ENCODE measurements around the gene TAF3.

Gene TAF3

DNA sequence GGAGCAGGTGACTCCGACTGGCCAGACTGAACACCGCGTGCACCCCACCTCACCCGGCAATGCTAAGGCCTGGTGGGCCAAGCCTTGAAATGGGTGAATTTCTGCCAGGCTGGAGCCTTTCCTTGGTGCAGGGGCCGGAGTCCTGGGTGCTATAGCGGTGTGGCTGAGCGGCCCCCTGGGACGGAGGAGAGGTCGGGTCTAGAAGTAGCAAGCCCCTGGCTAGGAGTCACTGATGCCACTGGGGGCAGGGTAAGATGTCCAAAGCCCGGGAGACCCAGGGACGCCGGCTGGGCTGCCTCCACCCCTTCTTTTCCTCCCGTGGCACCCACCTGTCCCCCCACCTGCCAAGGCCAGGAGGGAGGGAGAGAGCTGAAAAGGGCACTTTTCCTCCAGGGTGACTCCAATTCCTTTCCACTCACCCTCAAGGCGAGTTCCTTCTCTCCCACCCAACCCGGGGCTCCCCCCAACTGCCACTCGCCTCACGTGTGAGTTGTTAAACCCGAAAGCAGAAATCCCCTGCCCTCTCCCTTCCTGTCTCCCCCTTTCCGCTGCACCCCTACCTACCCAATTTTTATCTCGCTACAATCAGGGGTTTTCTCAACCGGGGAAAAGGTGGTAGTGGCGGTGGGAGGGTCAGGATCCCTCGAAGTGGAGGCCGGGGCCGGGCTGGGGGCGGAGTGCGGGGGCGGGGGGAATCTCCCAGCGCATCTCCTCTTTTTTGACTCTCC lies 230.1 kb downstream of the TAF3 start:
- DNase-seq = peak; percentile 55 to 60

DNA sequence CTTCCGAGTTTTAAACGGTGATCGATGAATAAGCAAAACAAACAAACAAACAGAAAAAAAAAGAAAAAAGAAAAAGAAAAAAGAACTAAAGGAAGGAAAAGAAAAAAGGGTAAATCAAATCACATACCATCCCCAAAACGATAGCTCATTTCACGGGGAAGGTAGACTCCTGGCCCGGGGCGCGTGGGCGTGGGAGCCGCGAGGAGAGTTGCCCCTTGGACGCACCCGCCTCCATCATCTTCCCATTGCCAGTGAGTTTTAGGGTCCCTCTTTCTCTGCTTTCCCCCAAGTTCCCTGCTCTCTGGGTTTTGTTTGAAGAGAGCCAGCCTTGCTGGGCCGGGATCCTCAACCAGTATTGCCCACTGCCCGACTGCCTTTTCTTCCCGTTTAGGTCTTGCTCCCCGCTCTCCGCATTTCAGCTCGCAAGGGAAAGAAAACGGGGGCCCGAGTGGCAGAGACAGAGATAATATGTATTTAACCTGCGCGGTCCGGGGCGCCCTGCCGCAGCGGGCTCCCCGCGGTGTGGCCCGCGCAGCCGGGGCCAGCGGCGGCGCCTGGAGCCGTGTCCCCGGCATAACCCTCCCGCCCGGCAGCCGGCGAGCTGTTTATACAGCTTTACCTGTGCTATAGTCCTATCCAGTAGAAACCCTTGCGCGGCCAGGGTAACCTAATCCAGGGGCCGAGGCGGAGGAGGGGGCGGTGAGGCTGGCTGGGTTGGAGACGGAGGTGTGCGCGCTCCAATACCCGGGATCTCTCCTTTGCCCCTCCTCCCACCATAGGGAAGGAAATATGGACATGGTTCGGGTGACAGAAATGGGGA lies 230.9 kb downstream of the TAF3 start:
- DNase-seq = peak; percentile 56 to 63

DNA sequence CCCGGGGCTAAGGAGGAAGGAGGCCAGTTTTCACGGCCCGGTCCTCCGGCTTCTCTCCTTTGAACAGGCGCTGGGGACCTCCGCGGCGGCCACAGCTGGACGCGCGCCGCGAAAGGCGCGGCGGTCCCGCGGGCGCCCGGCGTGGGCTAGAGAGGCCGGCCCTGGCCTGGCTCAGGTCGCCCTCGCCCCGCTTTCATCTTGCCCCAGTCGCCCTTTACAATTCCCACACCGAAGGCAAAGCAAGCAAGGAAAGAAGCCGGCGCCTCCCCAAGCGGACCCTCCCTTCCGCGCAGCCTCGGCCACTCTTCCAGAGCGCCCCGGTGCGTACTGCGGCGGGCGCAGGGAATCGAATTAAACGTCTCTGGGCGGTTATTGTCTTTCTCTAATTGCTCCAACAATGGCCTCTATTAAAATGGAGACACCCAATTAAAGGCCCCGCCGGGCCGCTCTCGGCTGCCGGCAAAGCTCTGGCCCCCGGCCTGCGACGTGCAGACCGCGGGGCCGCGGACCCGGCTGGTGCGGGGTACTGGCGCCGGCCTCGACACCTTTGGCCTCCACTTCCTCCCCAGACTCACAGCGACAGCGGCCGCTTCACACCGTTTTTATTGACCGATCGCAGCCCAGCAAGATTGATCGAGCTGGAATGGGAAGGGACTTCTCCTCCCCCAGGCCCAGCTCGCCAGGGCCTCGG lies 231.7 kb downstream of the TAF3 start:
- peak; percentile 60 to 66 for DNase-seq

DNA sequence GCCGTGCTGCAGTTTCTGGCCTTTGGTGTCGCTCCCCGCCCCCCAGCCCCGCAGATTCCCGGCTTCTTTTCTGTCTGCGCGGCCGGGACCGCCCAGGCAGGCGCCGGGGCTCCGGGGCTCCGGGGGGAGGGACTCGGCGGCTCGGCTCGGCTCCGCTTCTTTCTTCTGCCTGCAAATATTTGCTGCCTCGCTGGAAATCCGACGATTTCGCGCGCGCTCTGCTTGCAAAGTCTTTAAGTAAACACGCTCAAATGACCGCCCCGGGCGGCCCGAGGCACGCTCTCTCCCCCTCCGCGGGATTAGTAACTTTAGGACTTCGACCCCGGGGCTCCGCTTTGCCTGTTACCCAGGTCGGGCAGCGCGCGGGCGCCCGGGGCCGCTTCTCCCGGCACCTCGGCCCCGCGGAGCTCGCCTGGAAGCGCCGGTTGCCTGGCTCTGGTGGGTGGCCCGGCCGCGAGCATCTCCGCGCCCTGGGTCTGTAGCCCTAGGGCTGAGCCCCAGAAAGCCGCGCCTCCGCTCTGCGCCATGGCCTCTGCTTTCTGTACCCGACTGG lies 232.3 kb downstream of the TAF3 start:
- DNase-seq = peak in 1 of 2 experiments; percentile 67

DNA sequence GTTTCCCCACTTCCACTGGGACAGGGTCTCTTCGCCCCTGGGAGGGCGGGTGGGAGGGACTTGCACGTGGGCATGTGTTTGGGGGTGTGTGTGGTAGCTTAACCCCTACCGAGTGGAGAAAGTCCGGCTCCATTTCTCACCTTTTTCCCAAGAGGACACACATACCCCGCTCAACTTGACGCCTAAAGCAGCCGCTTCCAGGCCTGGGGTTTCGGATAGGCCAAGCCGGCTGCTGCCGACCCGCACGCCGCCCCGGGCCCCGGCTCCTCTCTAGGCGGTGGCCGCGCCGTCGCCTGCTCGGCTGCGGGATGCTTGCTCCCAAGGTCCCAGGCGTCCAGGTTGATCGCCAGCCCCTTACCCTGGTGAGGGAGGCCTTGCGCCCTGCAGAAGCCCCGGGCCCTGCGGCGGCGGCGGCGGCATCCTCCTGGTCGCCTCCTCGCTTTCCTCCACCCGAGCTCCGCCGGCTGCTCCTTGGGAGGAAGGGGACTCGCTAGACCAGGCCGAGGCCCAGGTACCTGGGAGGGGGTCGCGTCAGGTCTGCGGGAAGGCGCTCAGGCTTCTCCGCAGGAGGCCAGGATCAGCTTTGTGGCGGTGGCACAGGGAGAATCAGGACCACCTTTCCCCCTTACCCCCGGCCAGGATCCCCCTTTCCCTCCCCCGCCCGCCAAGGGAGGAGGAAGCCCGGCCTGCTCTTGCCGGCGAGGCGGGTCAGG lies 233.0 kb downstream of the TAF3 start:
- peak; percentile 50 to 72 for DNase-seq

DNA sequence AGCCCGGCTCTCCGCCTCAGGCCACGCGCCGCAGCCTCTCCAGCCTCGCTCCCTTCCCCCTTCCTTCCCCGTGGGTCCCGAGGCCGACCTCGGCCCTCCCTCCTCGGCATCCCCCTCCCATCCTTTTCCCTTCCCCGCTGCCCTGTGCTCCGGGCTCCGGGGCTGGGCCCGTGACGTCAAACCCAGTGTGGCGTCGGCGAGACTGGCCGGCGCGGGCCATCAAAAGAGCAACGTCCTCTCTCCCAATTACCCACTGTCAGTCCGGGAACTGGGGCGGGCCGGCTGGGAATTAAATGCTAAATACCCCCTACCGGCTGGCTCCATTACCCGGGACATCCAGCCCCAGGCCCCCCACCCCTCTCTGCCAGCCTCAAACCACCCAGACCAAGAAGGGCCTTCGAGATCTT lies 233.5 kb downstream of the TAF3 start:
- DNase-seq = peak; percentile 46 to 55

DNA sequence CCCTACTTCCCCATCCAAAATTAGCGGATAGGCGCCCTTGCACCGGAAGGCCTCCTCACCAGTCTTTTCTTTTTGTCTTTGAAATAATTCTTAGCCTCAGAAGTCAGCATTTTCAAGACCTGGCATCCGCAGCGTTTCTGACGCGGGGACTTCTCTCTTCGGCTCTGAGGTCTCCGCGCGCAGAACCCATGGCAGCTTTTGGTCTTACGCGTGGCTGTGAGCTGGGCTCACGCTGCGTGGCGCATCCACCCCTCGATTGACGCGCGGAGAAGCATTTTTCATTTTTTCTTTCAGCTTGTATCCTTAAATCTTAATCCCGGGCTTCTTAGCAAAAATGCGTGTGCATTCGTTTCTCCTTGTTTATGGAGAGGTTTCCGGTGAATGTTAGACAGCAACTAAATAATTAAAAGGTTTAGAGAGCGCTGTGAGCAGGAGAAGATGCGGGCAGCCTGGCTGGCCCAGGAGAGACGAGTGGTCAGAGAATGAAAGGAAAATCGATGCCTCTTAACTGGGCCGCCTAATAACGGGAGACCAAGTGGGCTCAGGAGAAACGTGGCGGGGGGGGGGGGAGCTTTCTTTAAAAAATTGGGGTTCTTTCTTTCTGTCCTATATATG lies 234.1 kb downstream of the TAF3 start:
- peak; percentile 62 to 66 for DNase-seq

DNA sequence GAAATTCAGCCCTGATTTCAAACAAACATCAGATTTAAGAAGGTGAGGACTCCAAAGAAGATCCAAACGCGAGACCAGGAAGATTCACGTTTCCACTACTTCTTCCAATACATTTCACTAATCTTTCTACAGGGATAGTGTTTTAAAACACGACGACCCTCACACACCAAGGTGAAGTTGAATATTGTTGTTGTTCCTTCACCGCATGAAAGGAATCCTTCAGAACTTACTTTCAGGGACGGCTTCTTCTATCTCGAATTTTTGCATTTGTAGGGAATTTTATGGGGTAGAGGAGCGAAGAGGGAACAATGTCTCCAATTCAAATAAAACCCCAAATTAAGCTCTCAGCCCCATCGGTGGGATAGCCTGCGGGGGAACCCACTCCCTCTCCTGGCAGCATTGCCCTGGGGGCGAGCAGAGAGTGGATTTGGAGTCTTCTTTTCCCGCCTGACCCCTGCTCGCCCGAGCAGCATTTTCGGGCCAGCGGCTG lies 234.7 kb downstream of the TAF3 start:
- no peak for DNase-seq

DNA sequence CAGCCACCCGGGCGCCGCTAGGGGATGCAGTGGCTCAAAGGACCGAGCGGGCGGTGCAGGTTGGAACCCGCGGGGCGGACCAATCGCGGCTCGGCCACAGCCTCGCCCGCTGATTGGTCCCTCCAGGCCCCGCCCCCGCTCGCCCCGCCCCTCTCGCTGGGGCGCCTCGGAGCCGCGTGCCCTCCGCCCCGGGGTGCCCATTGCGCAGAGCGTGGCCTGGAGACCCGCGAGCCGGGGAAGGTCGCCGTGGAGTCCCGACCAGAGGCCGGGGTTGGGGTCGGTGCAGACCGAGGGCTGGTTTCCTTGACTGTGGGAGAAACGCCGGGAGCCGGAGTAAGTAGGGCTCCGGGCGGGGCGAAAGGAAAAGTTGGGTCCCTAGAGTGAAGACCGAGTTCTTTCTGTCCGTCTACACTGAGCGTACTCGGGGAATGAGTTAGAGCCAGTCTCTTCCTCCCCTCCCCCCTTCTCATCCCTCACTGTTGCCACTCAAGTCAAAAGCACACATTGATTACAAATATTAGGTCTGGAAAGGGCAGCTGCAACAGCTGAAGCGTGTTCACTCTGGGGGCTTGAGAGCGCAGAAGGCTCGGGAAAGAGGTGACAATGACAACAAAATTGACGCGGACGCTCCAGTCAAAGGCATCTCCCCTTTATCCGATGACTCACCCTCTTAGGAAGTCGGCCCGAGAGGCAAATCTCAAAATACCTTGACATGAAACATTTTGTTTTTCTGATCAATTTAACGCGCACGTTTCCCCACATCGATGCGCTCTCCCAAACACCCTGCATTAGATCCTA lies 235.3 kb downstream of the TAF3 start:
- DNase-seq = peak; percentile 97 to 98

DNA sequence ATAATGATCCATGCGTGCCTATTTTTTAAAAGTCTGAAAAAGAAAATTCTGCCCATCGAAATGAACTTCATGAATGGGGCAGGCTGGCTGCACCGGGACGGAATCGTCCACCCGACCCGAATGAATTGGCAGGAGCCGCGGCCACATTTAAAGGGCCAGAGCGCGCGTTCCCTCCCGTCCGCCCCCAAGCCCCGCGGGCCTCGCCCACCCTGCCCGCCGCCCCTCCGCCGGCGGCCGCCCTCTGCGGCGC lies 235.9 kb downstream of the TAF3 start:
- no peak for DNase-seq

DNA sequence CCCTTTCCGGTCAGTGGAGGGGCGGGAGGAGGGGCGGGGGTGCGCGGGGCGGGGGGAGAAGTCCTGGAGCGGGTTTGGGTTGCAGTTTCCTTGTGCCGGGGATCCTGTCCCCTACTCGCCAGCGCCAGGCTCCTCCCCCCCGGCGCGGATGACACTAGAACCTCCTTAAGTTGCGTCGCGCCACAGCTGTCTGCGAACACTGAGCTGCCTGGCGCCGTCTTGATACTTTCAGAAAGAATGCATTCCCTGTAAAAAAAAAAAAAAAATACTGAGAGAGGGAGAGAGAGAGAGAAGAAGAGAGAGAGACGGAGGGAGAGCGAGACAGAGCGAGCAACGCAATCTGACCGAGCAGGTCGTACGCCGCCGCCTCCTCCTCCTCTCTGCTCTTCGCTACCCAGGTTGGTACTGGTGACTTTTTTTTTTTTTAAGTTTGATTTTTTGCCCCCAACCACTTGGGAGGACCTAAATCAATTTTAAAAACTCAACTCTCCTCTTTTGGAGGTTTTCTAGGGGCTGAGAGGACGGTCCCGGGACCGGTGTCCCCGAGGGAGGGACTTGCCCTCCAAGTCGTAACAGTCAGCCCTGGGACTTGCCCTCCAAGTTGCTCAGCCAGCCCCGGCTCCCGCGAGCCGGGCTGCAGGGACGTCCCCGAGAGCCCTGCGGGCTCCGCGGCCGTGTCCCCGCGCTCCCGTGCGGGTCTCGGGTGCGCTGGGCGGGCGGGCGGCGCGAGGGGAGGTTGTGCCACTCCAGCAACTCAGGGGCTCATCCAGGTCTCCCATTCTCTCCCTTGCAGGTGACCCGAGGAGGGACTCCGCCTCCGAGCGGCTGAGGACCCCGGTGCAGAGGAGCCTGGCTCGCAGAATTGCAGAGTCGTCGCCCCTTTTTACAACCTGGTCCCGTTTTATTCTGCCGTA lies 236.4 kb downstream of the TAF3 start, which contains the start of gene GATA3:
Gene GATA3 (plus strand): TSS at position 195 of the 914 bp plus-strand sequence. CDS start 968 bp downstream, outside the sequence.
- DNase-seq = peak; percentile 89

DNA sequence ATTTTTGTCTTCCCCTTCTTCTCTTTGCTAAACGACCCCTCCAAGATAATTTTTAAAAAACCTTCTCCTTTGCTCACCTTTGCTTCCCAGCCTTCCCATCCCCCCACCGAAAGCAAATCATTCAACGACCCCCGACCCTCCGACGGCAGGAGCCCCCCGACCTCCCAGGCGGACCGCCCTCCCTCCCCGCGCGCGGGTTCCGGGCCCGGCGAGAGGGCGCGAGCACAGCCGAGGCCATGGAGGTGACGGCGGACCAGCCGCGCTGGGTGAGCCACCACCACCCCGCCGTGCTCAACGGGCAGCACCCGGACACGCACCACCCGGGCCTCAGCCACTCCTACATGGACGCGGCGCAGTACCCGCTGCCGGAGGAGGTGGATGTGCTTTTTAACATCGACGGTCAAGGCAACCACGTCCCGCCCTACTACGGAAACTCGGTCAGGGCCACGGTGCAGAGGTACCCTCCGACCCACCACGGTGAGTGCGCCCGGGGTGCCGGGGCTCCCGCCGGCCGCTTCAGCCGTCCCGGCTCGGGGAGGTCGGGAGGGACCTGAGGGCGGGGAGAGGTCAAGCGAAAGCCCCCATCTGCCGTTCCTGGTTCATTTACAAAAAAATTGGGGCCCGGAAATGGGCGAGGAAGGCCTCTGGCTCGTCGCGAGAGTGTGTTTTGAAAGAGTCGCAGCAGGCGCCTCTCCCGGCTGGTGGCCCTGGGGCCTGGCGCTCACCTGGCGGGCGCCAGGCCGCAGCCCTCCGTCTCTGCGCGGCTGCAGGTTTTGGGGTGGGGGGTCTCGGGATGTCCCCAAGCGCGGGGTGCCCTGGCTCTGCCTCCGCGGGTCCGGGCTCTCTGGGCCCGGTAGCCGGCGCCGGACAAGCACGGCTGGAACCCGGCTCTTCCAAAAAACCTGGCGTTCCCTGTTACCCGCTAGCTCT lies 237.4 kb downstream of the TAF3 start:
- peak; percentile 67 to 70 for DNase-seq

DNA sequence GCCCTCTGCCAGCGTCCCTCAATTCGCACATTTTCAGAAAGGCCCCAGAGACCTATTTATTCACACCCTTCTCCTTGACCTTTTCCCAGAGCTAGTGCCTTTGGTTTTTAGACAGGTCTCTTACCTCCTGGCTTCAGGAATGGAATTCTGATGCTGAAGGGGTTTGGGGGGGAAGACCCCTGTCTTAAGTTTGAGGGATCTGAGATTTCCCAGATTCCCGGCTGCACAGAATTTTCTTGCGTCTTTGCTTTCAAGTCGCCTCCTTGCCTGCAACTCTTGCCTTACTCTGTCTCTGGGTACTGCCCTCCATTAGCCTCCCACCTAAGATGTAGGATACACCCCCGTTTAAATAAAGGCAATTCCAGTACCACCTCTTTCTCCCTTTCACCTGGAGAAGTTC lies 238.1 kb downstream of the TAF3 start:
- DNase-seq = peak; percentile 34 to 40

DNA sequence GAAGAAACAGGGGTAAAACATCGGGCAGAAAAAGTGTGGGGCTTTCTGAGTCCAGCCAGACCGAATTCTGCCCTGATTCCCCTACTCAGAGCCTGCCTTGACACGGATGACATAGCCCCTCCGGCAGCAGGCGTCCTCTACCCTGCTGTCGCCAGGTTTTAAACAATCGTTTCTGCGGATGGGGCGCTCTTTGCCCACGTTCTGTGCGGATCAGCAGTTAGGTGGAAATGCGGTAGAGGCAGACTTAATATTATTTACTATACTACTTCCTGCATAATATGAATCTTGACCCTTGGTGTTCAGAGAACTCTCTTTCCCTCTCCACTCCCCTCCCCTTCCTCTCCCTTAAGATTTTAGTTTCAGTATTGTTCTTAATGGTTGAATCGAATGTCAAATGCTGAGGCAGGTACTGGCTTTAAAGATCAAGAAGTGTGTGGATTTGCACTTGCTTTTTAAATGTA lies 238.6 kb downstream of the TAF3 start:
- DNase-seq = peak; percentile 74 to 75

DNA sequence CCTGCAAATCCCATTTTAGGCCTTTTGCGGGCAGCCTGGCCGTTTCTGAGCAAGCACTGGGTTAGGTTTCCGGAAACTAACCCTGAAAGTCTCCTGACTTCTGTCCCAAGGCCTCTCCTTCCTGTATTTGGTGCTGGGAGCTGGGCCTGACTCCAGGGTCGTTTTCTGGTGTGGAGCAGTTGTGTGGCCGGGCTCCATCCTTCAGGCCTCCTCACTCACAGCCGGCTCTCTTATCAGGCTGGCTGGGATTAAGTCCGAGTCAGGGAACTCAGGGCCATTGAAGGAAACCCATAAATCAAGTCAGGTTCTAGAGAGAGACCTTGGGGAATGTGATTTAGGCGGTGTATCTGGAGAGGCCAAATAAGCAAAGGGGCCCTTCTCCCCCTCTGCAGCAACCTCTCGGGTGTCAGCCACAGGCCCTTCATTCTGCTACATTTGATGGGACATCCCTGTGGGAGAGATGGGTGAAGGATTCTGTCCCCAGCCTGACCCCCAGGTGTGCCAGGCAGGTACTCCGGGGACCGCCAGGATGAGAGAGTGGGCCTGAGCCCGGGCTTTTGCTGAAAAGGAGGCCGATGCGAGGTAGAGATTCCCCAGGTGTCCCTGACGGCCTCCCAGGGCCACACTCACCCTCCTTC lies 239.4 kb downstream of the TAF3 start:
- DNase-seq = peak; percentile 34 to 40

DNA sequence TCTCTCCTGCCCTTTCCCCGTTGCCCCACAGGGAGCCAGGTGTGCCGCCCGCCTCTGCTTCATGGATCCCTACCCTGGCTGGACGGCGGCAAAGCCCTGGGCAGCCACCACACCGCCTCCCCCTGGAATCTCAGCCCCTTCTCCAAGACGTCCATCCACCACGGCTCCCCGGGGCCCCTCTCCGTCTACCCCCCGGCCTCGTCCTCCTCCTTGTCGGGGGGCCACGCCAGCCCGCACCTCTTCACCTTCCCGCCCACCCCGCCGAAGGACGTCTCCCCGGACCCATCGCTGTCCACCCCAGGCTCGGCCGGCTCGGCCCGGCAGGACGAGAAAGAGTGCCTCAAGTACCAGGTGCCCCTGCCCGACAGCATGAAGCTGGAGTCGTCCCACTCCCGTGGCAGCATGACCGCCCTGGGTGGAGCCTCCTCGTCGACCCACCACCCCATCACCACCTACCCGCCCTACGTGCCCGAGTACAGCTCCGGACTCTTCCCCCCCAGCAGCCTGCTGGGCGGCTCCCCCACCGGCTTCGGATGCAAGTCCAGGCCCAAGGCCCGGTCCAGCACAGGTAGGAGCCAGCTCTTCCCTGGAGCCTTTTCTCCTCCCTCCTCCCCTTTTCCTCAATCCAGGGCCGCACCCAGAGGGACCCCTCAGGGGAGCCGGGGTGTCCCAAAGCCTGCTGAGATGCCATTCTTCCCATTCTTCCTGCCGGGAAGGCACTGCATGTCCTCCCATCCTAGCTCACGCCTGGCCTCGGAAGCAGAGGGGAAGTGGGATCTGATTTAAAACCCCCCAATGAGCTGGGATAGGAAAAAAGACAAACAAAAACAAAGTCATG lies 240.2 kb downstream of the TAF3 start:
- DNase-seq = peak in 1 of 2 experiments; percentile 33
